ENCODE results near the gene RANGAP1.
"Not testable (repeated sequence)": the region's sequence is repeated elsewhere in the genome, so short reads cannot be mapped to it uniquely, and the experiment has no call there.

RANGAP1 gene

DNA sequence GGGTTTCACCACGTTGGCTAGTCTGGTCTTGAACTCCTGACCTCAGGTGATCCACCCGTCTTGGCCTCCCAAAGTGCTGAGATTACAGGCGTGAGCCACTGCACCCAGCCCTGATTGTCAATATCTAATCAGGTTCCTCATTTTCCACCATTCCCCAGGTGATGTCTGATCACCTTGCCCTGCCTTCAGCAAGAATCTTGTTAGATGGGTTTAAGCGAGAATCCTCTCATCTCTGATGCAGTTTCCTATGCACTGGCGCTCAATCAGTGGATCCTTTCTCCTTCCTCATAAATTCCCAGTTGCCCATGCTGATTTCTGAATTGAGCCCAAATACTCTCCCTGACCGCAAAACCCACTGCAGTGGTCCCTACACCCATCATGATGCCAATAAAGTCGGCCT, 14.7 kb upstream of the RANGAP1 start:
- TF ChIP-seq, protein P1, sequence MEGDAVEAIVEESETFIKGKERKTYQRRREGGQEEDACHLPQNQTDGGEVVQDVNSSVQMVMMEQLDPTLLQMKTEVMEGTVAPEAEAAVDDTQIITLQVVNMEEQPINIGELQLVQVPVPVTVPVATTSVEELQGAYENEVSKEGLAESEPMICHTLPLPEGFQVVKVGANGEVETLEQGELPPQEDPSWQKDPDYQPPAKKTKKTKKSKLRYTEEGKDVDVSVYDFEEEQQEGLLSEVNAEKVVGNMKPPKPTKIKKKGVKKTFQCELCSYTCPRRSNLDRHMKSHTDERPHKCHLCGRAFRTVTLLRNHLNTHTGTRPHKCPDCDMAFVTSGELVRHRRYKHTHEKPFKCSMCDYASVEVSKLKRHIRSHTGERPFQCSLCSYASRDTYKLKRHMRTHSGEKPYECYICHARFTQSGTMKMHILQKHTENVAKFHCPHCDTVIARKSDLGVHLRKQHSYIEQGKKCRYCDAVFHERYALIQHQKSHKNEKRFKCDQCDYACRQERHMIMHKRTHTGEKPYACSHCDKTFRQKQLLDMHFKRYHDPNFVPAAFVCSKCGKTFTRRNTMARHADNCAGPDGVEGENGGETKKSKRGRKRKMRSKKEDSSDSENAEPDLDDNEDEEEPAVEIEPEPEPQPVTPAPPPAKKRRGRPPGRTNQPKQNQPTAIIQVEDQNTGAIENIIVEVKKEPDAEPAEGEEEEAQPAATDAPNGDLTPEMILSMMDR (conservative IDR thresholded peaks at IDR 0.05; ENCODE audit: low read length), result no peak
- H3K4me3 ChIP-seq (ENCODE audit: low read length), result peak overlapping the region; percentile 76
- no peak for DNase-seq (ENCODE audit: low read depth)

DNA sequence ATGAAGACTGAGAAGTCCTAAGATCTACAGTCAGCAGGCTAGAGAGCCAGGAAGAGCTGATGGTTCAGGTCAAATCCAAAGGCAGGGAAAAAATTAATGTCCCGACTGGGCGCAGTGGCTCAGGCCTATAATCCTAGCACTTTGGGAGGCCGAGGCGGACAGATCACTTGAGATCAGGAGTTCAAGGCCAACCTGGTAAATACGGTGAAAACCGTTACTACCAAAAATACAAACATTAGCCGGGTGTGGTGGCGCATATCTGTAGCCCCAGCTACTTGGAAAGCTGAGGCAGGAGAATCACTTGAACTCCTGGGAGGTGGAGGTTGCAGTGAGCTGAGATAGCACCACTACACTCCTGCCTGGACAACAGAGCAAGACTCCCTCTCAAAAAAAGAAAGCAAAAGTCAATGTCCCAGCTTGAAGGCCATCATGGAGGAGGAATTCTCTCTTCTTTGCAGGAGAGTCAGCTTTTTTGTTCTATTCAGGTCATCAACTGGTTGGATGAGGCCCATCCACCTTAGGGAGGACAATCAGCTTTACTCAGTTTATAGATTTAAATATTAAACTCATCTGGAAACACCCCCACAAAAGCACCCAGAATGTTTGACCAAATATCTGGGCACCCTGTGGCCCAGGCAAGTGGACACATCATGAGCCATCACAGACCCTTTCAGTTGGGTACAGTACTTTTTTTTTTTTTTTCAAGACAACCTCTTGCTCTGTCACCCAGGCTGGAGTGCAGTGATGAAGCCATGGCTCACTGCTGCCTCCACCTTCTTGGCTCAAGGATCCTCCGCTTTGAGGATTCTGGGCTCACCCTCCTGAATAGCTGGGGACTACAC, 11.1 kb upstream of the RANGAP1 start:
- TF ChIP-seq, protein P1 (conservative IDR thresholded peaks at IDR 0.05; ENCODE audit: low read length), result no peak
- no peak overlapping the region for H3K4me3 ChIP-seq (ENCODE audit: low read length)
- DNase-seq (ENCODE audit: low read depth), result no peak

DNA sequence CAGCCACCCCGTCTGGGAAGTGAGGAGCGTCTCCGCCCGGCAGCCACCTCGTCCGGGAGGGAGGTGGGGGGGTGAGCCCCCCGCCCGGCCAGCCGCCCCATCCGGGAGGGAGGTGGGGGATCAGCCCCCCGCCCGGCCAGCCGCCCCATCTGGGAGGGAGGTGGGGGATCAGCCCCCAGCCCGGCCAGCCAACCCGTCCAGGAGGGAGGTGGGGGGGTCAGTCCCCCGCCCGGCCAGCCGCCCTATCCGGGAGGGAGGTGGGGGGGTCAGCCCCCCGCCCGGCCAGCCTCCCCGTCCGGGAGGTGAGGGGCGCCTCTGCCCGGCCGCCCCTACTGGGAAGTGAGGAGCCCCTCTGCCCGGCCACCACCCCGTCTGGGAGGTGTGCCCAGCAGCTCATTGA, 8.8 kb upstream of the RANGAP1 start:
- not testable (repeated sequence) for DNase-seq (ENCODE audit: low read depth)

DNA sequence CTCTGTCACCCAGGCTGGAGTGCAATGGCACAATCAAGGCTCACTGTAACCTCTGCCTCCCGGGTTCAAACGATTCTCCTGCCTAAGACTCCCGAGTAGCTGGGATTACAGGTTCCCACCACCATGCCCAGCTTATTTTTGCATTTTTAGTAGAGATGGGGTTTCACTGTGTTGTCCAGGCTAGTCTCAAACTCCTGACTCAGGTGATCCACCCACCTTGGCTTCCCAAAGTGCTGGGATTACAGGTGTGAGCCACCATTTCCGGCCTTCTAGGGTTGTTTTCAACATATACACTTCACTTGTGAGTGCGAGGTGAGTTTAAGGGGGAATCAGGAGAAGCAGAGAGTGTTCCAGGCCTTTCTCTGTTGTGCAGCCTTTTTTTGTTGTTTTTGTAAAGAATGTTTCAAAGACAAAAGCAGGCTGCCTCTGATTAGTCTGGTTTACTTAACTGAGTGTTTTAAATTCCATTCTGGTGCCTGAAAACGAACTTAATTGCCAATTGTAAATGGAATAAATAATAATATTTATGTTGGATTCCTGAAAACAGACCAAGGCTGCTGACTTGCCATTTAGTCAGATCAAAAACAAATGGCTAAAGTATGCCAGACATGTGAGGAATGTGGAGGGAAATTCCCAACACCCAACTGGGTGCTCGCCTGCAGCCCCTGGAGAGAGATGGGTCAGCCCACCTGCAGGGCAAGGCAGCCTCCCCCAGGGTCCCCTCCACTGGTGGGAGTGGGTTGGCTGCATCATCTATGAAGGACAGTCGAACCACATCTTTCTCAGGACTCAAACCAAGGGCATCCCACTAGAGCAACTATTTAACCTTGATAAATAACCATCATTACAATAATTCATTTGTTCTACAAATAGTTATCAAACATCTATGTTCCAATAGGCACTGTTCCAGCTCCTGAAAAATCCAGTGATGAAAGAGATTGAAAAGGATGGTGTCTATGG, 4.6 kb upstream of the RANGAP1 start:
- TF ChIP-seq, protein P1 (conservative IDR thresholded peaks at IDR 0.05; ENCODE audit: low read length), result no peak
- H3K4me3 ChIP-seq (ENCODE audit: low read length), result no peak overlapping the region
- DNase-seq (ENCODE audit: low read depth), result peak; percentile 97

More for the DNA sequence above, 8.8 kb upstream of the RANGAP1 start:
- H3K4me3 ChIP-seq (ENCODE audit: low read length), result not testable (repeated sequence)

DNA sequence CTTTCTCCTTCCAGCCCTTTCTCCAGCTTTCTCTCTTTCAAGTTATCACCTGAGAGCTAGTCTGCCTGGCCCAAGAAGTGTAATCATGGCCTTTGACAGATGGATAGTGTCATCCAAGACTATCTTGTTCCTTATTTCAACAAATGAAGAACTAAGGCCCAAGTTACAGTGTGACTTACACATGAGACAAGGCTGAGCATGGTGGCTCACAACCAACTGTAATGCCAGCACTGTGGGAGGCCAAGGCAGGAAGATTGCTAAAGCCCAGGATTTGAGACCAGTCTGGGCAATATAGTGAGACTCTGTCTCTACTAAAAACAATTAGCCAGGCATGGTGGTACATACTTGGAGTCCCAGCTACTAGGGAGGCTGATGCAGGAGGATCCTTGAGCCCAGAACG, 3.7 kb upstream of the RANGAP1 start:
- no peak overlapping the region for H3K4me3 ChIP-seq (ENCODE audit: low read length)
- peak; percentile 61 for DNase-seq (ENCODE audit: low read depth)
- TF ChIP-seq, protein P1 (conservative IDR thresholded peaks at IDR 0.05; ENCODE audit: low read length), result no peak

DNA sequence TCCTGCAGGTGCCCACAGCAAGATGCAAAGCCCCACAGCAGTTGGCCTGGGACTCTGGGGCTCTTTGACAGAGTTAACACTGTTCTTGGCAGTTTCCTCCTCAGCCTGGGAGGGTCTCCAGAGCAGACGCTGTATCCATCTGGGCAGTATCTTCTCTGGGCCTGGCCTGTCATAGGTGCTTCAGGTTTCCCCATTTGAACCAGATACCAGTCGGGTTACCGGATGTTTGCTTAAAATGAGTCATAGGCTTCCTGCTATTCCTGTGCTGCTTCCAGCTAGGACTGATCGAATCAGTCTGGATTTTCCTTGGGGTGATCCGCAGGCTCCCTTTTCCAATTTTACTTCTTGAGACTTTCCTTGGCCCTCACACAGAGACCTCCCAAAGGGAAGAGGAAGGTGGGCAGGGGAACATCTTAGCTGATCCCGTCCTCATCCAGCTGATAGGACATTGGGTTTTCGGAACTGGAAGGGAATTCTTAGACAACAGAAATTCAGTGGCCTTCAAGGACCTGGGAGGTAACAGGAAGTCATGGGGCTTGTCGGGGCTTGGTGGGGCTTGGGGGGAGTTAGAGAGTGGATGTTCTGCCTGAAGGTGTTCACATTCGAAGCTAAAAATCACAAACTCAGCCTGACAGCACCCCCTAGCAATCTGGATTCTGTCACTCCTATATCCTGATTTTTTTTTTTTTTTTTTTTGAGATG, 2.4 kb upstream of the RANGAP1 start:
- TF ChIP-seq, protein P1 (conservative IDR thresholded peaks at IDR 0.05; ENCODE audit: low read length), result no peak
- H3K4me3 ChIP-seq (ENCODE audit: low read length), result no peak overlapping the region
- DNase-seq (ENCODE audit: low read depth), result peak; percentile 64

DNA sequence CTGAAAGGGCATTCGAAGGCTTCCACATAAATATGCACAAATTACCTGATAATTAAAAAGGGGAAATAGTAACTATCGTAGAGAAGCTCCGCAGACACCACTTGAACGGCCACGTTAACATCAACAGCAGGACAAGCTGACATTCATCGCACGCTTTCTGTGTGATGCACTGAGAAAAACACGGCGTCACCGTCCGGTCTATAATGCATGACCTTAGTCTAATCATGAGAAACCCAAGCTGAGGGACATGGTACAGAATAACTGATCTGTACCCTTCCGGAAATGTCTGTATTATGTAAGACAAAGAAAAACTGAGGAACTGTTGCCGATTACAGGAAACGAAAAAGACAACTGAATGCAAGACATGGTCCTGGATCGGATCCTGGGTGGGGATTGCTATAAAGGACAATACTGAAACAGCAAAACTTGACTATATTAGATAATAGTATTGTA, 678 bp upstream of the RANGAP1 start:
- TF ChIP-seq, protein P1 (conservative IDR thresholded peaks at IDR 0.05; ENCODE audit: low read length), result no peak
- DNase-seq (ENCODE audit: low read depth), result peak; percentile 29
- H3K4me3 ChIP-seq (ENCODE audit: low read length), result peak overlapping the region; percentile 74
